Smooth muscle cell (in vitro differentiated cells): Measurements from ENCODE around the gene IER5L. TPM values are rescaled to one million over a fixed set of nuclear protein-coding genes. Genes with fewer than 3 reads are reported as not detected.

Experiments used
- DNase-seq: peaks from one replicate; lab custom pipeline; 2025; ENCODE audit not compliant: unreplicated experiment; lab: John Stamatoyannopoulos, UW
- H2AFZ ChIP-seq: fragments of 200-600 bp; sonication (generic); 2 replicates; pipeline ENCODE4 v1.6.0; 2016; ENCODE audit warnings: antibody characterized with exemption, low read depth, mild to moderate bottlenecking
- H3F3A ChIP-seq: fragments of 200-600 bp; sonication (generic); 2 replicates; pipeline ENCODE4 v1.6.0; 2017; ENCODE audit warnings: antibody characterized with exemption, low read depth
- H3K27ac ChIP-seq: fragments of 200-600 bp; sonication (generic); 2 replicates; pipeline ENCODE4 v1.5.1; 2016; ENCODE audit warnings: low read depth, mild to moderate bottlenecking
- H3K27me3 ChIP-seq: fragments of 200-600 bp; sonication (generic); 2 replicates; pipeline ENCODE4 v1.6.1; 2016; ENCODE audit warnings: low read depth, mild to moderate bottlenecking
- H3K36me3 ChIP-seq: fragments of 200-600 bp; sonication (generic); 2 replicates; pipeline ENCODE4 v1.5.1; 2016; ENCODE audit warnings: low read depth
- H3K4me1 ChIP-seq: fragments of 200-600 bp; sonication (generic); 2 replicates; pipeline ENCODE4 v1.5.1; 2016; ENCODE audit warnings: low read depth
- H3K4me2 ChIP-seq: fragments of 200-600 bp; sonication (generic); 2 replicates; pipeline ENCODE4 v1.6.0; 2016; ENCODE audit warnings: mild to moderate bottlenecking
- H3K4me3 ChIP-seq: fragments of 200-600 bp; sonication (generic); 2 replicates; pipeline ENCODE4 v1.5.1; 2016; ENCODE audit warnings: mild to moderate bottlenecking
- H3K79me2 ChIP-seq: fragments of 200-600 bp; sonication (generic); 2 replicates; pipeline ENCODE4 v1.6.0; 2016; ENCODE audit warnings: low read depth, mild to moderate bottlenecking
- H3K9ac ChIP-seq: fragments of 200-600 bp; sonication (generic); 2 replicates; pipeline ENCODE4 v1.6.0; 2016; ENCODE audit warnings: low read depth
- H3K9me3 ChIP-seq: fragments of 200-600 bp; sonication (generic); replicated peaks from 2 replicates; pipeline ENCODE4 v1.5.1; 2016; ENCODE audit warnings: low read depth
- H4K20me1 ChIP-seq: fragments of 200-600 bp; sonication (generic); 2 replicates; pipeline ENCODE4 v1.6.0; 2016; ENCODE audit warnings: low read depth
- WGBS: methylation state at CpG from one replicate; pipeline ENCODE4 v1.1.7; 2016; ENCODE audit warnings: low lambda C conversion rate; 5-methylcytosine and 5-hydroxymethylcytosine counted together
- polyA plus RNA-seq: library from polyadenylated mRNA; unstranded; fragments of >200 nt; fragmentation: Nextera tagmentation; extraction: Ambion mirVana; gene quantifications from 2 replicates; pipeline ENCODE4 v1.2.1, GENCODE V29; 2016
- total RNA-seq: library from RNA; depleted of rRNA; stranded (reverse); fragments of >200 nt; gene quantifications from 2 replicates; pipeline ENCODE4 v1.2.3, GENCODE V29; 2014
- TF ChIP-seq, protein P1 (sequence below): fragments of 200-600 bp; sonication (generic); IDR thresholded peaks from 2 replicates; pipeline ENCODE4 v1.5.1; 2017; ENCODE audit warnings: borderline replicate concordance, mild to moderate bottlenecking, antibody characterized with exemption; ENCODE audit not compliant: insufficient read depth, poor library complexity, severe bottlenecking

Gene IER5L
- total RNA-seq (23.0 and 28.3 TPM in 2 replicates), polyA plus RNA-seq (31.7 and 38.6 TPM in 2 replicates)

- Histone ChIP-seq H3K4me2 (peak within 1 kb of the TSS; percentile 91), H3K79me2 (peaks cover 11% of the 10 kb centered on the region), H3K9me3 (no peaks in the 10 kb centered on the region), H3K36me3 (no peaks in the 10 kb centered on the region), H2AFZ (no peak within 1 kb of the TSS), H3K27ac (peak within 1 kb of the TSS; percentile 95), H3K9ac (peak within 1 kb of the TSS; percentile 83), H4K20me1 (peaks cover 19% of the 10 kb centered on the region), H3K4me3 (peak within 1 kb of the TSS; percentile 98), H3K4me1 (peaks cover 27% of the 10 kb centered on the region), H3F3A (peaks cover 19% of the 10 kb centered on the region), H3K27me3 (no peaks in the 10 kb centered on the region)
- WGBS, result under 1% methylated on average over 85 of the region's 90 CpGs
- TF ChIP-seq, protein P1, sequence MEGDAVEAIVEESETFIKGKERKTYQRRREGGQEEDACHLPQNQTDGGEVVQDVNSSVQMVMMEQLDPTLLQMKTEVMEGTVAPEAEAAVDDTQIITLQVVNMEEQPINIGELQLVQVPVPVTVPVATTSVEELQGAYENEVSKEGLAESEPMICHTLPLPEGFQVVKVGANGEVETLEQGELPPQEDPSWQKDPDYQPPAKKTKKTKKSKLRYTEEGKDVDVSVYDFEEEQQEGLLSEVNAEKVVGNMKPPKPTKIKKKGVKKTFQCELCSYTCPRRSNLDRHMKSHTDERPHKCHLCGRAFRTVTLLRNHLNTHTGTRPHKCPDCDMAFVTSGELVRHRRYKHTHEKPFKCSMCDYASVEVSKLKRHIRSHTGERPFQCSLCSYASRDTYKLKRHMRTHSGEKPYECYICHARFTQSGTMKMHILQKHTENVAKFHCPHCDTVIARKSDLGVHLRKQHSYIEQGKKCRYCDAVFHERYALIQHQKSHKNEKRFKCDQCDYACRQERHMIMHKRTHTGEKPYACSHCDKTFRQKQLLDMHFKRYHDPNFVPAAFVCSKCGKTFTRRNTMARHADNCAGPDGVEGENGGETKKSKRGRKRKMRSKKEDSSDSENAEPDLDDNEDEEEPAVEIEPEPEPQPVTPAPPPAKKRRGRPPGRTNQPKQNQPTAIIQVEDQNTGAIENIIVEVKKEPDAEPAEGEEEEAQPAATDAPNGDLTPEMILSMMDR, result no peak
- peak; percentile 84 for DNase-seq
These were observed at the start of gene IER5L for GRCh38 chr9:129177791-129178567. IER5L (minus strand) TSS chr9:129178261; CDS start chr9:129178052, 209 bp downstream.

DNA sequence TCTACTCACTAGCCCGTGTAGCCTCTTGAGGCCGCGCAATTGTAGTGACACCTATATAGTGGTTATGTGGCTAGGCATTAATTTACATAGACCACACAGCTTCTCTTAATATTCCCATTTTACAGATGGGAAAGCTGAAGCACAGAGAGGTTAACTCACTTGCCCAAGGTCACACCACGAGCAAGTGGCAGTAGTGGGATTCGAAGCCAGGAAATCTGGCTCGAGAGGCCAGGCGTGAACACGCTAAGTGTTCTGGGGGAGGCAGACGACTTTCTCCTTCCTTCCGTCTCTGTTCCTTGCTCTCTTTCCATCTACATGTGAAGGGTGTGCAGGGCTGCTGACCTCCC, 49.8 kb upstream of the IER5L start:
- no peaks in the 10 kb centered on the region for H3K79me2 ChIP-seq
- H3K4me1 ChIP-seq, result peaks cover 24% of the 10 kb centered on the region
- no peak overlapping the region for H3K27ac ChIP-seq
- WGBS, result 91% methylated on average over 10 of the region's 10 CpGs
- DNase-seq, result no peak
- peaks cover 17% of the 10 kb centered on the region for H3F3A ChIP-seq
- no peaks in the 10 kb centered on the region for H3K27me3 ChIP-seq
- no peak overlapping the region for H3K4me2 ChIP-seq
- no peaks in the 10 kb centered on the region for H3K9me3 ChIP-seq
- H4K20me1 ChIP-seq, result no peaks in the 10 kb centered on the region
- TF ChIP-seq, protein P1, result no peak
- no peak overlapping the region for H3K4me3 ChIP-seq
- H3K9ac ChIP-seq, result no peak overlapping the region
- no peaks in the 10 kb centered on the region for H3K36me3 ChIP-seq
- H2AFZ ChIP-seq, result no peak overlapping the region

DNA sequence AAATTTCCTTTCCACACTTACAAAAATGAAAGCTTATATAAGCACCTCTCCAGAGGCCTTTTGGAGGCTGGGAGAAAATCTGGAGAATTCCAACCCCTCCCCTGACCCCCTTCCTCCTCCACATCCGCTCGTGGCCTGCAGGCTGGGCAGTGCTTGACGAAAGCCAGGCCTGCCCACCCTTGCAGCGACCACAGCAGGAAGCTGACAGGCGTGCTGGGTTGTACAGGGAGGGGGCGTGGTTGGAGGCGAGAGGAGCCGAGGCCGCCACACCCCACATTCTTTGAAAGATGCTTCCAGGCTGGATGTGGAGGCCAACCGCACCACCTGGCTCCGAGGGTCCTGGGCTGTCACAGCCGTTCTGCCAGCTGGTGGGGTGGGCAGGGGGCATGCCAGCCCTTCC, 47.8 kb upstream of the IER5L start:
- H3K9ac ChIP-seq, result no peak overlapping the region
- 4% methylated on average over 12 of the region's 12 CpGs for WGBS
- no peaks in the 10 kb centered on the region for H3K79me2 ChIP-seq
- H3K4me1 ChIP-seq, result peaks cover 24% of the 10 kb centered on the region
- no peaks in the 10 kb centered on the region for H4K20me1 ChIP-seq
- TF ChIP-seq, protein P1, result no peak
- peak; percentile 33 for DNase-seq
- H3K4me2 ChIP-seq, result peak overlapping the region; percentile 23
- H3K9me3 ChIP-seq, result no peaks in the 10 kb centered on the region
- H2AFZ ChIP-seq, result no peak overlapping the region
- peak overlapping the region; percentile 79 for H3K27ac ChIP-seq
- H3K4me3 ChIP-seq, result no peak overlapping the region
- H3K27me3 ChIP-seq, result no peaks in the 10 kb centered on the region
- H3K36me3 ChIP-seq, result no peaks in the 10 kb centered on the region
- peaks cover 17% of the 10 kb centered on the region for H3F3A ChIP-seq

- H3K4me3 ChIP-seq, result no peak overlapping the region
These were observed 47.4 kb upstream of the IER5L start for GRCh38 chr9:129225490-129225778.

More at GRCh38 chr9:129225490-129225778, 47.4 kb upstream of the IER5L start:
- no peaks in the 10 kb centered on the region for H3K36me3 ChIP-seq
- H3K79me2 ChIP-seq, result no peaks in the 10 kb centered on the region
- TF ChIP-seq, protein P1, result no peak
- H3F3A ChIP-seq, result peaks cover 17% of the 10 kb centered on the region
- WGBS, result 60% methylated on average over 3 of the region's 3 CpGs
- no peak for DNase-seq
- H4K20me1 ChIP-seq, result no peaks in the 10 kb centered on the region
- H2AFZ ChIP-seq, result no peak overlapping the region
- no peaks in the 10 kb centered on the region for H3K27me3 ChIP-seq
- peaks cover 24% of the 10 kb centered on the region for H3K4me1 ChIP-seq
- no peak overlapping the region for H3K9ac ChIP-seq
- no peaks in the 10 kb centered on the region for H3K9me3 ChIP-seq
- peak overlapping the region; percentile 23 for H3K4me2 ChIP-seq
- H3K27ac ChIP-seq, result peak overlapping the region; percentile 79
